ENCODE data around the gene PLPPR3. TPM values are rescaled to one million over a fixed set of nuclear protein-coding genes. Genes with fewer than 3 reads are reported as not detected.
"Not testable (repeated sequence)": the region's sequence is repeated elsewhere in the genome, so short reads cannot be mapped to it uniquely, and the experiment has no call there.

The PLPPR3 gene
- total RNA-seq, 4 donors from 2014 or later, result not detected

- intact Hi-C loops (cut with DNase I), result no loop called here
- Histone ChIP-seq H3K4me1 (peaks cover 14 to 17% of the 10 kb centered on the region in 2 donors), H3K27ac (no peak overlapping the region), H3K27me3 (no peaks in the 10 kb centered on the region), H3K9me3 (no peaks in the 10 kb centered on the region), H3K4me3 (replicated peaks in 1 of 3) (peak overlapping the region in 1 of 3 donors; percentile 5), H3K36me3 (no peaks in the 10 kb centered on the region)
- peak in 1 of 2 donors; percentile 46 for DNase-seq
- 0 to 50% methylated on average over 2 to 5 of the region's 46 CpGs for WGBS, 2 donors
- no peak for TF ChIP-seq POLR2A (IDR thresholded peaks at IDR 0.05)
- TF ChIP-seq CTCF (IDR thresholded peaks at IDR 0.05), result no peak
Observed at GRCh38 chr19:843180-843835, 21.6 kb upstream of the PLPPR3 start.

GRCh38 chr19:842802-843179 lies 21.0 kb upstream of the PLPPR3 start:
- WGBS, 2 donors, result 80 to 89% methylated on average over 7 of the region's 7 CpGs
- H3K4me1 ChIP-seq, result peaks cover 12 to 14% of the 10 kb centered on the region in 2 donors
- intact Hi-C loops (cut with DNase I); DNase-seq; H3K4me3 ChIP-seq (replicated peaks in 1 of 3); H3K27me3 ChIP-seq; H3K27ac ChIP-seq; H3K9me3 ChIP-seq; H3K36me3 ChIP-seq: not testable (repeated sequence)

DNA sequence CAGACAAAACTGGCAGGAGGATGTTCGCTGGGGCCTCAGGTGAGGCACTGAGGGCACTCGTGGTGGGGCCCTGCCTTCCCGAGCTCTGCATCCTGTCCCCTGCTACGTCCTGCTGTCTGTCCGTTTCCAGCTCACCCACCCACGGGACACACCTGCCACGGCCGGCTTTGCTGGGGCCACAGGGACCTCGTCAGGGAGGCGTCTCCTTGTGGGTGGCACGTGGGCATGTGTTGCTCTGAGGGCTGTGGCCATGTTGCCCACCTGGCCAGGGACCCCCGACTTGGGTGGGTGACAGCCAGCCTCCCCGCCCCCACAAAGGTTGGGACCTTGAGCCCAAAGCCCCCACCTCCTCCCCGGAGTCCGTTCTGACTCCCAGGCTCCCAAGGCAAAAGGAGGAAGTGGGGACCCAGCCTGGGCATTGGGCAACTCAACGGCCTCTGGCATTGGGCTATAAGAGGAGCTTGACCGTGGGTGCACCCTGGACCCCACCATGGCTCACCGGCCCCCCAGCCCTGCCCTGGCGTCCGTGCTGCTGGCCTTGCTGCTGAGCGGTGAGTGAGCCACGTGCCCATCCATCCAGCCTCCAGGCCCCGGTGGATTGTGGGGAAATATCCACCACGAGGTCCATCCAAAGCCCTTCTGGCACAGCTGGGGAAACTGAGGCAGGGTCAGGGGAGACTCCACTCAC lies 18.9 kb upstream of the PLPPR3 start, which contains the start of gene PRTN3:
PRTN3 (plus strand) TSS at position 481 of the 688 bp plus-strand sequence; CDS start at position 491, 10 bp downstream.
- H3K27me3 ChIP-seq, result no peaks in the 10 kb centered on the region
- peaks cover 10 to 14% of the 10 kb centered on the region in 2 donors for H3K4me1 ChIP-seq
- intact Hi-C loops (cut with DNase I), result no loop called here
- H3K36me3 ChIP-seq, result no peaks in the 10 kb centered on the region
- H3K4me3 ChIP-seq (replicated peaks in 1 of 3), result no peak within 1 kb of the TSS
- DNase-seq, result no peak
- no peak within 1 kb of the TSS for H3K27ac ChIP-seq
- WGBS, 2 donors, result 70 to 72% methylated on average over 4 to 10 of the region's 24 CpGs
- no peaks in the 10 kb centered on the region for H3K9me3 ChIP-seq
- no peak for TF ChIP-seq CTCF (IDR thresholded peaks at IDR 0.05)
- no peak for TF ChIP-seq POLR2A (IDR thresholded peaks at IDR 0.05)

- DNase-seq, result no peak
- Histone ChIP-seq H3K9me3 (no peaks in the 10 kb centered on the region), H3K27ac (no peak overlapping the region), H3K27me3 (no peaks in the 10 kb centered on the region), H3K4me3 (replicated peaks in 1 of 3) (no peak overlapping the region), H3K4me1 (no peaks in the 10 kb centered on the region), H3K36me3 (no peaks in the 10 kb centered on the region)
- intact Hi-C loops (cut with DNase I), result no loop called here
- TF ChIP-seq POLR2A (IDR thresholded peaks at IDR 0.05), result no peak
- no peak for TF ChIP-seq CTCF (IDR thresholded peaks at IDR 0.05)
- 77% methylated on average over 28 to 33 of the region's 36 CpGs for WGBS, 2 donors
Observed at GRCh38 chr19:835210-835810, 13.6 kb upstream of the PLPPR3 start.

DNA sequence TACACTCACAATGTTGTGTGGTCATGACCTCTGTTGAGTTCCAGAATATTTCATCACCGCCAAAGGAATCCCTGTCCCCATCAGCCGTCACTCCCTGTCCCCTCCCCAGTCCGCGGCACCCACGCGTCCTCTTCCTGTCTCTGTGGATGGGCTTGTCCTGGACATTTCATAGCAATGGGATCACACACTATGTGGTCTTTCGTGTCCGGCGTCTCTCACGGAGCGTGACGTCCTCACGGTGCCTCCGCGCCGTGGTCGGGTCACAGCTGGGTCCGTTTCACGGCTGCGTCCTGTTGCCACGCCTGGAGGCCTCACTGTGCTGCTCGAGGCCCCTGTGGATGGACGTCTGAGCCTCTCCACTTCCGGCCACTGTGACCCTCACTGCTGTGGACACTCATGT lies 12.5 kb upstream of the PLPPR3 start:
- intact Hi-C loops (cut with DNase I), result no loop called here
- H3K27me3 ChIP-seq, result no peaks in the 10 kb centered on the region
- H3K36me3 ChIP-seq, result no peaks in the 10 kb centered on the region
- H3K27ac ChIP-seq, result no peak overlapping the region
- DNase-seq, result no peak
- no peaks in the 10 kb centered on the region for H3K4me1 ChIP-seq
- WGBS, 2 donors, result 69 to 80% methylated on average over 21 to 24 of the region's 24 CpGs
- no peaks in the 10 kb centered on the region for H3K9me3 ChIP-seq
- TF ChIP-seq POLR2A (IDR thresholded peaks at IDR 0.05), result no peak
- TF ChIP-seq CTCF (IDR thresholded peaks at IDR 0.05), result no peak
- no peak overlapping the region for H3K4me3 ChIP-seq (replicated peaks in 1 of 3)

Data from thyroid gland (tissue), 4 donors.